ENCODE measurements around the gene DSTYK.

The DSTYK gene

DNA sequence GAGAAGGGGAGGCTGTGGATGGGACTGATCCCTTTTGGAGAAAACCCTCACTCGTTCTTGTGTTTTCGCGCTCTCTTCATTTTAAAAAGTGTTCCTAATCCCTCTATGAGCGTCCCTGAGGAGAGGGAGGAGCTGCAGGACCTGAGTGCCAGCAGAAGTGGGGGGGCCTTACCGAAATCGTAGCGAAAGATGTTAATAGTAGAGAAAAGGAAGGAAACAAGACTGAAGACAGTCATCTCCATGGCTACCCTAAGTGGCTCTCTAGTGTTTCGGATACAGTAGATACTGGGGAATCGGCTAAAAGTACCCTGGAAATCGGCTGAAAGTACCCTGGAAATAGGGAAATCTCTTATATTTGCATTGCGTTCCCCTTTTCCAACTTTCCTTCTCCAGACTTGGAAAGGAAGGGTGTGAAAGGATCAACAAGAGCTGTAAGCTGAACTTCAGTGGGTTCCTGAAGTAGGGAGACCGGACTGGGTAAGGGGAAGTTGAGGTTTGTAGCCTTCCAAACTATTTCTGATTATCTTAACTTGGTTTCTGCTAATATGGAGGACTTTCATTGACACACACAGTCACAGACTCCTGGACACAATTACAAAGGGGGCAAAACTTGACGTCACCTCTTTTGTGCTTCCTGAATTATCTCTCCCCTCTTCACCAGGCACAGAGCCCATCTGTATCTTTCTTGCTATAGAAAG lies 486 bp upstream of the DSTYK start:
- Histone ChIP-seq H3K9ac (peak overlapping the region; percentile 82 to 92 (median 88); a peak in 21 of 22 replicates), H3K4me3 (peak overlapping the region; percentile 78 to 97 (median 91))

GRCh38 chr1:205210756-205211168 lies 740 bp downstream of the DSTYK start:
- H3K9ac ChIP-seq: peak overlapping the region; percentile 82 to 92 (median 88)
- TF ChIP-seq Cebpa-rat (IDR thresholded peaks at IDR 0.05): no peak
- H4K20me1 ChIP-seq: peaks cover 0 to 49% (median 22%) of the 10 kb centered on the region in 11 experiments; a peak in 14 of 22 replicates
- H3K27ac ChIP-seq: peak overlapping the region; percentile 65 to 92 (median 84)
- H3K4me3 ChIP-seq: peak overlapping the region; percentile 78 to 97 (median 91)
- H3K36me3 ChIP-seq: no peaks in the 10 kb centered on the region
- no peaks in the 10 kb centered on the region for H3K27me3 ChIP-seq
- peak overlapping the region; percentile 79 to 98 (median 92) for H3K4me2 ChIP-seq
- H3K4me1 ChIP-seq: peaks cover 19 to 44% (median 39%) of the 10 kb centered on the region in 10 experiments
- H3K9me3 ChIP-seq (replicated peaks in 1 of 11): no peaks in the 10 kb centered on the region

More for the DNA sequence above, 486 bp upstream of the DSTYK start:
- H3K27ac ChIP-seq: peak overlapping the region in 10 of 11 experiments; percentile 65 to 92 (median 86); a peak in 18 of 22 replicates
- no peak for TF ChIP-seq Cebpa-rat (IDR thresholded peaks at IDR 0.05)
- H3K4me2 ChIP-seq: peak overlapping the region; percentile 78 to 98 (median 92)
- peaks cover 0 to 38% (median 13%) of the 10 kb centered on the region in 11 experiments; a peak in 12 of 22 replicates for H4K20me1 ChIP-seq
- H3K4me1 ChIP-seq: peaks cover 19 to 44% (median 39%) of the 10 kb centered on the region in 10 experiments
- H3K36me3 ChIP-seq: no peaks in the 10 kb centered on the region
- H3K27me3 ChIP-seq: no peaks in the 10 kb centered on the region
- H3K9me3 ChIP-seq (replicated peaks in 1 of 11): no peaks in the 10 kb centered on the region

- Histone ChIP-seq H3K4me3 (no peak overlapping the region), H3K9ac (no peak overlapping the region), H3K4me2 (no peak overlapping the region), H4K20me1 (peaks cover 18 to 69% (median 40%) of the 10 kb centered on the region in 11 experiments; a peak in 19 of 22 replicates), H3K36me3 (no peaks in the 10 kb centered on the region), H3K9me3 (replicated peaks in 1 of 11) (no peaks in the 10 kb centered on the region), H3K4me1 (peaks cover 19 to 35% (median 25%) of the 10 kb centered on the region in 10 experiments), H3K27me3 (no peaks in the 10 kb centered on the region), H3K27ac (no peak overlapping the region)
- no peak for TF ChIP-seq Cebpa-rat (IDR thresholded peaks at IDR 0.05)
These were observed 2.7 kb downstream of the DSTYK start for GRCh38 chr1:205208811-205209210.

DNA sequence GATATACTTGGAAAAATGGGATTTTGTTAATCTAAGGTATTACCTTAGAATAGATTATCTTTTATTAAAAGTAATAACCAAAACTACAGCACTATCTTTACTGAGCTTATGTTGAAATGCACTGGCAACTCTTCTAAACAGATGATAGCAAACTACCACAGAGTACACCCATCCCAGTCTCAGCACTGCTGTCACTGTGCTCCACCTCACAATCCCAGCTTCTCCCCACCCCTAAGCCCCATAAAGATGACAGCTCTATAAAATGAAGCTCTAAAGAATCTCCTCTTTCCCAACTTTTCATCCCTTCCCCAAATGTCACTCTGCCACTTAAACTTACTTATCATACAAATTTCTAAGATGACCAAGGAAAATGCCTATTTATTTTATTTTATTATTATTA lies 6.4 kb downstream of the DSTYK start:
- Histone ChIP-seq H3K9ac (no peak overlapping the region), H3K9me3 (replicated peaks in 1 of 11) (no peaks in the 10 kb centered on the region), H3K27ac (no peak overlapping the region), H3K36me3 (no peaks in the 10 kb centered on the region), H4K20me1 (peaks cover 24 to 85% (median 48%) of the 10 kb centered on the region in 11 experiments; a peak in 20 of 22 replicates), H3K4me2 (no peak overlapping the region), H3K4me3 (no peak overlapping the region), H3K27me3 (no peaks in the 10 kb centered on the region), H3K4me1 (peaks cover 2 to 18% (median 6%) of the 10 kb centered on the region in 10 experiments; a peak in 19 of 20 replicates)
- TF ChIP-seq Cebpa-rat (IDR thresholded peaks at IDR 0.05): no peak

GRCh38 chr1:205204552-205204951 lies 7.0 kb downstream of the DSTYK start:
- no peak overlapping the region for H3K4me3 ChIP-seq
- H3K4me1 ChIP-seq: peaks cover 0 to 18% (median 6%) of the 10 kb centered on the region in 10 experiments; a peak in 11 of 20 replicates
- H3K9ac ChIP-seq: no peak overlapping the region
- no peaks in the 10 kb centered on the region for H3K9me3 ChIP-seq (replicated peaks in 1 of 11)
- H4K20me1 ChIP-seq: peaks cover 27 to 85% (median 47%) of the 10 kb centered on the region in 11 experiments; a peak in 20 of 22 replicates
- no peak overlapping the region for H3K4me2 ChIP-seq
- H3K27ac ChIP-seq: no peak overlapping the region
- TF ChIP-seq Cebpa-rat (IDR thresholded peaks at IDR 0.05): no peak
- no peaks in the 10 kb centered on the region for H3K27me3 ChIP-seq
- H3K36me3 ChIP-seq: no peaks in the 10 kb centered on the region

GRCh38 chr1:205199931-205200299 lies 11.6 kb downstream of the DSTYK start:
- H3K27ac ChIP-seq: no peak overlapping the region
- TF ChIP-seq Cebpa-rat (IDR thresholded peaks at IDR 0.05): no peak

GRCh38 chr1:205199090-205199930 lies 12.2 kb downstream of the DSTYK start:
- Histone ChIP-seq H3K4me2 (peak overlapping the region in 3 of 11 experiments; percentile 2 to 15 (median 13); a peak in 1 of 22 replicates), H3K27me3 (no peaks in the 10 kb centered on the region), H3K4me1 (peaks cover 0 to 14% (median 6%) of the 10 kb centered on the region in 10 experiments; a peak in 9 of 20 replicates), H3K36me3 (0 out of 22 replicates have a peak, but pooled peaks cover 0 to 5% (median 0%) of the 10 kb centered on the region in 11 experiments), H3K9me3 (replicated peaks in 1 of 11) (no peaks in the 10 kb centered on the region), H3K9ac (no peak overlapping the region), H3K4me3 (no peak overlapping the region), H4K20me1 (peaks cover 19 to 97% (median 47%) of the 10 kb centered on the region in 11 experiments; a peak in 19 of 22 replicates), H3K27ac (no peak overlapping the region)
- no peak for TF ChIP-seq Cebpa-rat (IDR thresholded peaks at IDR 0.05)

More at GRCh38 chr1:205199931-205200299, 11.6 kb downstream of the DSTYK start:
- peaks cover 24 to 98% (median 51%) of the 10 kb centered on the region in 11 experiments; a peak in 19 of 22 replicates for H4K20me1 ChIP-seq
- no peaks in the 10 kb centered on the region for H3K27me3 ChIP-seq
- no peaks in the 10 kb centered on the region for H3K9me3 ChIP-seq (replicated peaks in 1 of 11)
- H3K9ac ChIP-seq: no peak overlapping the region
- peaks cover 0 to 17% (median 6%) of the 10 kb centered on the region in 10 experiments; a peak in 9 of 20 replicates for H3K4me1 ChIP-seq
- peak overlapping the region in 2 of 11 experiments; percentile 2 to 15; a peak in 1 of 22 replicates for H3K4me2 ChIP-seq
- no peak overlapping the region for H3K4me3 ChIP-seq
- 0 out of 22 replicates have a peak, but pooled peaks cover 0 to 5% (median 0%) of the 10 kb centered on the region in 11 experiments for H3K36me3 ChIP-seq

DNA sequence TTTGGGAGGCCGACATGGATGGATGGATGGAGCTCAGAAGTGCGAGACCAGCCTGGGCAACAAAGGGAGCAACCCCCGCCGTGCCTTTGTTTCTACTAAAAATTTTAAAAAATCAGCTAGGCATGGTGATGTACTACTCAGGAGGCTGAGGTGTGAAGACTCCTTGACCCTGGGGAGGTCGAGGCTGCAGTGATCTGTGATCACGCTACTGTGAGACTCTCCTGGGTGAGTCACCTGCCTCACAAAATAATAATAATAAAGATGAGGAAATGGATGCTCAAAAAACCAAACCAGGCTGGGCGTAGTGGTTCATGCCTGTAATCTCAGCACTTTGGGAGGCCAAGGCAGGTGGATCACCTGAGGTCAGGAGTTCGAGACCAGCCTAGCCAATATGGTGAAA lies 19.2 kb downstream of the DSTYK start:
- no peak overlapping the region for H3K4me3 ChIP-seq
- H3K9ac ChIP-seq: no peak overlapping the region
- TF ChIP-seq Cebpa-rat (IDR thresholded peaks at IDR 0.05): no peak
- peaks cover 42 to 99% (median 72%) of the 10 kb centered on the region in 11 experiments; a peak in 16 of 22 replicates for H4K20me1 ChIP-seq
- H3K27me3 ChIP-seq: no peaks in the 10 kb centered on the region
- no peak overlapping the region for H3K4me2 ChIP-seq
- H3K36me3 ChIP-seq: peaks cover 2 to 5% (median 4%) of the 10 kb centered on the region in 11 experiments; a peak in 11 of 22 replicates
- H3K9me3 ChIP-seq (replicated peaks in 1 of 11): no peaks in the 10 kb centered on the region
- H3K4me1 ChIP-seq: peaks cover 0 to 19% (median 0%) of the 10 kb centered on the region in 10 experiments; a peak in 5 of 20 replicates
- H3K27ac ChIP-seq: no peak overlapping the region

Data from BLaER1 treated with 17β-estradiol and CSF1 and Interleukin-3, amounts not matched to agents 10 nM and 100 nM (cell line).